Measurements from ENCODE around the gene MAOA. TPM values are rescaled to one million over a fixed set of nuclear protein-coding genes. Genes with fewer than 3 reads are reported as not detected.

MAOA gene
- total and polyA plus RNA-seq, 2 of the 13 experiments (the other 11 are each of a cell fraction or from before 2014, with no cell fraction given): 13.4 to 14.7 TPM

- no peak for TF ChIP-seq LRRFIP1 (CRISPR knock-in tag; conservative IDR thresholded peaks at IDR 0.05)
Observed at GRCh38 chrX:43734444-43734843, 78.3 kb downstream of the MAOA start (continued).

GRCh38 chrX:43735534-43735933, 79.4 kb downstream of the MAOA start:
- no peak overlapping the region for H3K27ac ChIP-seq (ENCODE audit: extremely low read length, insufficient read depth, low read length)
- FAIRE-seq: no peak
- 100% methylated on average over 2 of the region's 6 CpGs for WGBS (ENCODE audit: low lambda C conversion rate)
- TF ChIP-seq NR2F6 (IDR thresholded peaks at IDR 0.05) (no peak), NR2F6 (CRISPR knock-in tag; IDR thresholded peaks at IDR 0.05) (no peak), SMARCE1 (IDR thresholded peaks at IDR 0.05; ENCODE audit: borderline replicate concordance) (no peak), EHMT2 (IDR thresholded peaks at IDR 0.05; ENCODE audit: borderline replicate concordance, low read depth, low read length) (no peak), ZNF280D (CRISPR knock-in tag; IDR thresholded peaks at IDR 0.05) (no peak), ZMYM2 (CRISPR knock-in tag; IDR thresholded peaks at IDR 0.05) (no peak), ZNF678 (CRISPR knock-in tag; IDR thresholded peaks at IDR 0.05) (no peak), PTBP1 (IDR thresholded peaks at IDR 0.05; ENCODE audit: low read depth, low read length, poor library complexity, severe bottlenecking) (no peak), ZNF124 (CRISPR knock-in tag; IDR thresholded peaks at IDR 0.05) (no peak), ZNF20 (CRISPR knock-in tag; IDR thresholded peaks at IDR 0.05) (no peak), MTA1 (CRISPR knock-in tag; IDR thresholded peaks at IDR 0.05; ENCODE audit: borderline replicate concordance) (no peak), PATZ1 (CRISPR knock-in tag; IDR thresholded peaks at IDR 0.05) (no peak), ATF1 (CRISPR knock-in tag; IDR thresholded peaks at IDR 0.05) (no peak), TBP (CRISPR knock-in tag; IDR thresholded peaks at IDR 0.05) (no peak), GLMP (CRISPR knock-in tag; IDR thresholded peaks at IDR 0.05; ENCODE audit: borderline replicate concordance) (no peak), ZNF629 (CRISPR knock-in tag; conservative IDR thresholded peaks at IDR 0.05) (no peak)

More at GRCh38 chrX:43735534-43735933, 79.4 kb downstream of the MAOA start:
- Histone ChIP-seq H3K4me1 (ENCODE audit: insufficient read depth, low read length) (no peaks in the 10 kb centered on the region), H2AFZ (ENCODE audit: low read length) (no peak overlapping the region), H3K27me3 (ENCODE audit: control insufficient read depth in 1 of 2, insufficient read depth in 2 of 2, low read length in 2 of 2) (no peaks in the 10 kb centered on the region), H3K9ac (ENCODE audit: insufficient read depth, low read depth, low read length) (no peak overlapping the region), H4K20me1 (ENCODE audit: insufficient read depth, low read length) (no peaks in the 10 kb centered on the region), H3K9me3 (ENCODE audit: low read length) (no peaks in the 10 kb centered on the region), H3K4me2 (ENCODE audit: low read depth, low read length) (no peak overlapping the region), H3K79me2 (ENCODE audit: insufficient read depth, low read length) (no peaks in the 10 kb centered on the region), H3K36me3 (replicated peaks in 1 of 2; ENCODE audit: control insufficient read depth in 1 of 2, insufficient read depth in 2 of 2, low read length in 2 of 2) (peaks cover 3% of the 10 kb centered on the region in 2 experiments; a peak in 2 of 5 replicates), H3K4me3 (replicated peaks in 1 of 3; ENCODE audit: insufficient read depth in 1 of 3, low read depth in 2 of 3, low read length in 3 of 3) (no peak overlapping the region)
- POLR2A ChIA-PET: no interaction called here
- intact Hi-C loops (cut with micrococcal nuclease; ENCODE audit: unreplicated experiment) (no loop called here), in situ Hi-C loops (cut with HindIII; ENCODE audit: extremely low pct_ligation_motif_present, low pct_unique_long_range_greater_than_20kb) (no loop called here)
- no peak for DNase-seq (ENCODE audit: low spot score)
- no peak for ATAC-seq
- BruUV-seq (replicated peaks): no TSS peak
- CTCF ChIA-PET (ENCODE audit: low intra/inter-chr PET ratio, low total read pairs): no interaction called here
